Measurements from ENCODE around the gene TASP1. TPM values are rescaled to one million over a fixed set of nuclear protein-coding genes. Genes with fewer than 3 reads are reported as not detected.

TASP1 gene
- total RNA-seq, 4 donors from 2014 or later, result 14.3 to 17.1 (median 15.6) TPM

- TF ChIP-seq POLR2A (IDR thresholded peaks at IDR 0.05), result no peak
- TF ChIP-seq EP300 (IDR thresholded peaks at IDR 0.05), result no peak
- TF ChIP-seq CTCF (IDR thresholded peaks at IDR 0.05), result no peak
- DNase-seq (ENCODE audit: low spot score in 2 of 2), result no peak
- Histone ChIP-seq H3K4me1 (peaks cover 0 to 4% (median 0%) of the 10 kb centered on the region in 4 donors), H3K36me3 (peaks cover 0 to 5% (median 0%) of the 10 kb centered on the region in 3 donors), H3K27ac (no peak overlapping the region), H3K4me3 (no peak overlapping the region), H3K27me3 (no peaks in the 10 kb centered on the region), H3K9me3 (peaks cover 0 to 5% (median 0%) of the 10 kb centered on the region in 4 donors)
Measured at GRCh38 chr20:13469262-13469661, 169.5 kb downstream of the TASP1 start.

GRCh38 chr20:13468166-13468565 is 170.6 kb downstream of the TASP1 start:
- no peak overlapping the region for H3K4me3 ChIP-seq
- H3K27ac ChIP-seq, result no peak overlapping the region
- no peak for DNase-seq (ENCODE audit: low spot score in 2 of 2)
- peaks cover 0 to 5% (median 0%) of the 10 kb centered on the region in 4 donors for H3K9me3 ChIP-seq
- no peaks in the 10 kb centered on the region for H3K27me3 ChIP-seq
- H3K36me3 ChIP-seq, result no peaks in the 10 kb centered on the region
- no peak for TF ChIP-seq POLR2A (IDR thresholded peaks at IDR 0.05)
- TF ChIP-seq CTCF (IDR thresholded peaks at IDR 0.05), result no peak
- TF ChIP-seq EP300 (IDR thresholded peaks at IDR 0.05), result no peak
- H3K4me1 ChIP-seq, result peaks cover 0 to 4% (median 0%) of the 10 kb centered on the region in 4 donors

GRCh38 chr20:13464702-13465101 is 174.0 kb downstream of the TASP1 start:
- 90 to 93% methylated on average over 3 of the region's 3 CpGs for WGBS, 2 donors

GRCh38 chr20:13461849-13462458 is 176.8 kb downstream of the TASP1 start:
- 85 to 86% methylated on average over 2 of the region's 2 CpGs for WGBS, 2 donors
- H3K27me3 ChIP-seq, result no peaks in the 10 kb centered on the region
- H3K27ac ChIP-seq, result no peak overlapping the region
- no peak overlapping the region for H3K4me3 ChIP-seq
- no peak for DNase-seq (ENCODE audit: low spot score in 2 of 2)
- TF ChIP-seq POLR2A (IDR thresholded peaks at IDR 0.05) (no peak), EP300 (IDR thresholded peaks at IDR 0.05) (no peak), CTCF (IDR thresholded peaks at IDR 0.05) (no peak)
- H3K36me3 ChIP-seq, result no peaks in the 10 kb centered on the region
- H3K4me1 ChIP-seq, result peaks cover 0 to 4% (median 0%) of the 10 kb centered on the region in 4 donors
- H3K9me3 ChIP-seq, result no peaks in the 10 kb centered on the region

More at GRCh38 chr20:13464702-13465101, 174.0 kb downstream of the TASP1 start:
- H3K27me3 ChIP-seq, result no peaks in the 10 kb centered on the region
- no peak overlapping the region for H3K4me3 ChIP-seq
- H3K9me3 ChIP-seq, result no peaks in the 10 kb centered on the region
- H3K27ac ChIP-seq, result no peak overlapping the region
- TF ChIP-seq CTCF (IDR thresholded peaks at IDR 0.05) (no peak), EP300 (IDR thresholded peaks at IDR 0.05) (no peak), POLR2A (IDR thresholded peaks at IDR 0.05) (no peak)
- DNase-seq (ENCODE audit: low spot score in 2 of 2), result no peak
- H3K36me3 ChIP-seq, result no peaks in the 10 kb centered on the region
- H3K4me1 ChIP-seq, result peaks cover 0 to 4% (median 0%) of the 10 kb centered on the region in 4 donors

GRCh38 chr20:13458860-13459451 is 179.8 kb downstream of the TASP1 start:
- WGBS, 2 donors, result 77 to 84% methylated on average over 3 of the region's 3 CpGs
- TF ChIP-seq EP300 (IDR thresholded peaks at IDR 0.05) (no peak), POLR2A (IDR thresholded peaks at IDR 0.05) (no peak), CTCF (IDR thresholded peaks at IDR 0.05) (peak; percentile 28 to 55 (median 43))
- Histone ChIP-seq H3K9me3 (no peaks in the 10 kb centered on the region), H3K4me1 (no peaks in the 10 kb centered on the region), H3K36me3 (peaks cover 0 to 5% (median 0%) of the 10 kb centered on the region in 3 donors), H3K27me3 (no peaks in the 10 kb centered on the region), H3K4me3 (no peak overlapping the region), H3K27ac (no peak overlapping the region)
- peak in 1 of 2 donors; percentile 13 for DNase-seq (ENCODE audit: low spot score in 2 of 2)

All from tibial nerve (tissue), 4 donors.